Measurements from ENCODE around the gene MDFIC. TPM values are rescaled to one million over a fixed set of nuclear protein-coding genes. Genes with fewer than 3 reads are reported as not detected.

Gene MDFIC
- total and polyA plus RNA-seq, 10 donors: 22.1 to 97.3 (median 50.8) TPM

- no peak for TF ChIP-seq CTCF (IDR thresholded peaks at IDR 0.05 in 8 of 11, conservative IDR thresholded peaks at IDR 0.05 in 3 of 11)
- no peak for TF ChIP-seq POLR2A (IDR thresholded peaks at IDR 0.05)
- TF ChIP-seq POLR2AphosphoS5 (IDR thresholded peaks at IDR 0.05): peak in 1 of 3 donors; percentile 14
- Histone ChIP-seq H3K9me3 (no peaks in the 10 kb centered on the region), H3K36me3 (peaks cover 0 to 46% (median 4%) of the 10 kb centered on the region in 6 donors), H3K4me3 (no peak overlapping the region), H3K27me3 (replicated peaks in 1 of 7) (no peaks in the 10 kb centered on the region), H3K27ac (peak overlapping the region in 2 of 8 donors; percentile 8 to 11), H3K4me1 (peaks cover 4 to 90% (median 39%) of the 10 kb centered on the region in 6 donors)
- no peak for DNase-seq
- 82 to 87% (median 84%) methylated on average over 19 of the region's 19 CpGs for WGBS, 5 donors
- intact Hi-C loops (cut with DNase I; ENCODE audit: low total_unique reads): no loop called here
Measured at GRCh38 chr7:114944745-114945625, 23.1 kb downstream of the MDFIC start.

GRCh38 chr7:114949231-114949630 lies 27.3 kb downstream of the MDFIC start:
- Histone ChIP-seq H3K4me3 (peak overlapping the region in 1 of 8 donors; percentile 19), H3K36me3 (peaks cover 0 to 30% (median under 1%) of the 10 kb centered on the region in 6 donors), H3K4me1 (peaks cover 4 to 86% (median 39%) of the 10 kb centered on the region in 6 donors), H3K27me3 (replicated peaks in 1 of 7) (no peaks in the 10 kb centered on the region), H3K27ac (peak overlapping the region in 2 of 8 donors; percentile 29 to 47), H3K9me3 (no peaks in the 10 kb centered on the region)
- intact Hi-C loops (cut with DNase I; ENCODE audit: low total_unique reads): no loop called here
- no peak for TF ChIP-seq POLR2A (IDR thresholded peaks at IDR 0.05)
- TF ChIP-seq POLR2AphosphoS5 (IDR thresholded peaks at IDR 0.05): no peak
- no peak for TF ChIP-seq CTCF (IDR thresholded peaks at IDR 0.05 in 8 of 11, conservative IDR thresholded peaks at IDR 0.05 in 3 of 11)
- no peak for DNase-seq
- WGBS, 5 donors: 22 to 44% (median 33%) methylated on average over 1 of the region's 1 CpG

- Histone ChIP-seq H3K27ac (no peak overlapping the region), H3K36me3 (peaks cover 0 to 11% (median 0%) of the 10 kb centered on the region in 6 donors), H3K9me3 (no peaks in the 10 kb centered on the region), H3K4me3 (no peak overlapping the region), H3K27me3 (replicated peaks in 1 of 7) (no peaks in the 10 kb centered on the region), H3K4me1 (peaks cover 4 to 88% (median 48%) of the 10 kb centered on the region in 6 donors)
- 77 to 94% (median 88%) methylated on average over 3 of the region's 3 CpGs for WGBS, 5 donors
- TF ChIP-seq CTCF (IDR thresholded peaks at IDR 0.05 in 8 of 11, conservative IDR thresholded peaks at IDR 0.05 in 3 of 11) (no peak), POLR2AphosphoS5 (IDR thresholded peaks at IDR 0.05) (no peak), POLR2A (IDR thresholded peaks at IDR 0.05) (no peak)
- intact Hi-C loops (cut with DNase I; ENCODE audit: low total_unique reads): no loop called here
- no peak for DNase-seq
Measured at GRCh38 chr7:114952296-114952695, 30.4 kb downstream of the MDFIC start.

GRCh38 chr7:114953724-114954123 lies 31.8 kb downstream of the MDFIC start:
- WGBS, 5 donors: 90 to 97% (median 92%) methylated on average over 2 of the region's 2 CpGs
- Histone ChIP-seq H3K36me3 (peaks cover 0 to 11% (median 0%) of the 10 kb centered on the region in 6 donors), H3K4me3 (no peak overlapping the region), H3K4me1 (peaks cover 4 to 88% (median 51%) of the 10 kb centered on the region in 6 donors), H3K9me3 (no peaks in the 10 kb centered on the region), H3K27ac (no peak overlapping the region), H3K27me3 (replicated peaks in 1 of 7) (no peaks in the 10 kb centered on the region)
- intact Hi-C loops (cut with DNase I; ENCODE audit: low total_unique reads): no loop called here
- DNase-seq: no peak
- TF ChIP-seq POLR2AphosphoS5 (IDR thresholded peaks at IDR 0.05): no peak
- TF ChIP-seq POLR2A (IDR thresholded peaks at IDR 0.05): no peak
- TF ChIP-seq CTCF (IDR thresholded peaks at IDR 0.05 in 8 of 11, conservative IDR thresholded peaks at IDR 0.05 in 3 of 11): no peak
